Large intestine (tissue), 3 donors: ENCODE measurements around the gene PLXDC2. TPM values are rescaled to one million over a fixed set of nuclear protein-coding genes. Genes with fewer than 3 reads are reported as not detected.

Source experiments
- DNase-seq, 2 donors: peaks; one replicate each; pipeline versions ENCODE4 v3.0.0 to v3.0.0-alpha.2; 2013
- H3K27ac ChIP-seq: one replicate; pipeline ENCODE4 v1.5.1; 2013; ENCODE audit warnings: low read length
- H3K27me3 ChIP-seq: 2 replicates; pipeline ENCODE4 v1.6.1; 2013; ENCODE audit warnings: low read length; ENCODE audit not compliant: control insufficient read depth, insufficient read depth
- H3K36me3 ChIP-seq: 2 replicates; pipeline ENCODE4 v1.6.1; 2013; ENCODE audit warnings: low read length; ENCODE audit not compliant: control insufficient read depth, insufficient read depth
- H3K4me1 ChIP-seq: one replicate; pipeline ENCODE4 v1.6.1; 2013; ENCODE audit warnings: low read length; ENCODE audit not compliant: control insufficient read depth, insufficient read depth
- H3K4me3 ChIP-seq: one replicate; pipeline ENCODE4 v1.5.1; 2013; ENCODE audit warnings: low read length
- H3K9me3 ChIP-seq: one replicate; pipeline ENCODE4 v1.6.1; 2013; ENCODE audit warnings: mild to moderate bottlenecking, low read depth, low read length, moderate library complexity; ENCODE audit not compliant: control insufficient read depth
- WGBS: methylation state at CpG from one replicate; pipeline ENCODE4 v1.1.5; 2013; ENCODE audit warnings: low lambda C conversion rate; ENCODE audit not compliant: insufficient coverage; 5-methylcytosine and 5-hydroxymethylcytosine counted together
- polyA plus RNA-seq: library from polyadenylated mRNA; unstranded; fragments of 120-200 nt; gene quantifications from one replicate; pipeline ENCODE4 v1.2.1, GENCODE V29; 2013

Gene PLXDC2
- polyA plus RNA-seq, 1 donor = 19.0 TPM

GRCh38 chr10:19785366-19785765 is 30.9 kb upstream of the PLXDC2 start:
- DNase-seq = no peak
- H3K27ac ChIP-seq = no peak overlapping the region
- no peaks in the 10 kb centered on the region for H3K36me3 ChIP-seq
- WGBS = no CpG with 5 or more reads among the region's 3 CpGs
- H3K4me3 ChIP-seq = no peak overlapping the region
- no peaks in the 10 kb centered on the region for H3K9me3 ChIP-seq
- no peaks in the 10 kb centered on the region for H3K27me3 ChIP-seq
- no peaks in the 10 kb centered on the region for H3K4me1 ChIP-seq

DNA sequence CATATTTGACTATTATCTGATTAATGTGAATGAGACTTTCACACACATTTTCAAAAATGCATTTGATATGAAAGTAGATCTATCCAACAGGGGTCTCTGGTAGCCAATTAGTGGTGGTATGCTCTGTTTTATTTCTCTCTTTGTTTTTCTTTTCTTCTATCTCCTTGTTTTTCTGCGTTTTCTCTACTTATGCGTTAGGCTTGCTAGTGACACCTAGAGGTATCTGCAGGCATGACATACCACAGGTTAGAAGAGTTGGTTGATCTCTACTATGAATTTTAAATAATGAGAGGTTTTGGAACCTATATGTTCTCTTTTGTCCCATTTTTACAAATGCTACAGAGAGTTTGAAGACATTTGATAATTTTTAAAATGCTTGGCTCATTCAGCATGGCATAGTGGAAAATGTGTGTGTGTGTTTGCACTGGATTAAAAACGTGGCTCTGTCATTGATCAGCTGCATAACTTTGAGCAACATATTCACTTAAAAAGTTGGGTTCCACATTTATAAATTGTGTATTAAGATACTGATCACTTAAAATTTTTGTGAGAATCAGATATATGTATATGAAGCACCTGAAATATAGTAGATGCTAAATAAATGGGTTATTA is 28.1 kb upstream of the PLXDC2 start:
- no peaks in the 10 kb centered on the region for H3K27me3 ChIP-seq
- no peaks in the 10 kb centered on the region for H3K9me3 ChIP-seq
- no peaks in the 10 kb centered on the region for H3K4me1 ChIP-seq
- H3K4me3 ChIP-seq = no peak overlapping the region
- H3K27ac ChIP-seq = no peak overlapping the region
- no peaks in the 10 kb centered on the region for H3K36me3 ChIP-seq
- no CpG with 5 or more reads among the region's 3 CpGs for WGBS
- peak; percentile 8 to 33 for DNase-seq

DNA sequence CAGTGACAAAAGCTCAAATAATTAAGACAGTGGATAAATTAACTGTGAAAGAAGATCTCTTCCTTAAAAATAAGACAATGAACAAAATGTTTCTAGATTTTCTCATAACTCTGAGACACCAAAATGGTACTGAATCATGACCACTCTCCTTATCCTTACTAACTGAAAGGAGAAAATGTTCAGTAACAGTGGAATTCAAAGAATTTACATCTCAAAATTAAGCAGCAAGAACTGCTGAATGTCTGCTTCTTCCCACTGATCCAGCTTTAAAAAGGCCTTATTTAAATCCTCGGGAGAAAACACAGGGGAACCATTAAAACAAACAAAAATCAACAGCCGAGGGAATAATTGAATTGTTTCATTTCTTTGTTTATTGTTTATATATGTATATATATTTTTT is 27.3 kb upstream of the PLXDC2 start:
- no peak for DNase-seq
- H3K27ac ChIP-seq = no peak overlapping the region
- H3K9me3 ChIP-seq = no peaks in the 10 kb centered on the region
- H3K36me3 ChIP-seq = no peaks in the 10 kb centered on the region
- no CpG with 5 or more reads among the region's 2 CpGs for WGBS
- no peak overlapping the region for H3K4me3 ChIP-seq
- no peaks in the 10 kb centered on the region for H3K27me3 ChIP-seq
- H3K4me1 ChIP-seq = no peaks in the 10 kb centered on the region

GRCh38 chr10:19789607-19790006 is 26.6 kb upstream of the PLXDC2 start:
- H3K36me3 ChIP-seq = no peaks in the 10 kb centered on the region
- no peaks in the 10 kb centered on the region for H3K9me3 ChIP-seq
- 96% methylated on average over 4 of the region's 5 CpGs for WGBS
- H3K27ac ChIP-seq = no peak overlapping the region
- DNase-seq = no peak
- H3K4me3 ChIP-seq = no peak overlapping the region
- no peaks in the 10 kb centered on the region for H3K4me1 ChIP-seq
- H3K27me3 ChIP-seq = no peaks in the 10 kb centered on the region

GRCh38 chr10:19791032-19791431 is 25.2 kb upstream of the PLXDC2 start:
- WGBS = no CpG with 5 or more reads among the region's 2 CpGs
- H3K4me3 ChIP-seq = no peak overlapping the region
- peaks cover 2% of the 10 kb centered on the region for H3K9me3 ChIP-seq
- no peaks in the 10 kb centered on the region for H3K36me3 ChIP-seq
- DNase-seq = no peak
- H3K27ac ChIP-seq = no peak overlapping the region
- no peaks in the 10 kb centered on the region for H3K27me3 ChIP-seq
- no peaks in the 10 kb centered on the region for H3K4me1 ChIP-seq

GRCh38 chr10:19795684-19796083 is 20.5 kb upstream of the PLXDC2 start:
- H3K9me3 ChIP-seq = peaks cover 3% of the 10 kb centered on the region
- H3K27me3 ChIP-seq = no peaks in the 10 kb centered on the region
- no peak overlapping the region for H3K4me3 ChIP-seq
- H3K27ac ChIP-seq = no peak overlapping the region
- H3K4me1 ChIP-seq = no peaks in the 10 kb centered on the region
- no CpG with 5 or more reads among the region's 5 CpGs for WGBS
- no peaks in the 10 kb centered on the region for H3K36me3 ChIP-seq
- no peak for DNase-seq

DNA sequence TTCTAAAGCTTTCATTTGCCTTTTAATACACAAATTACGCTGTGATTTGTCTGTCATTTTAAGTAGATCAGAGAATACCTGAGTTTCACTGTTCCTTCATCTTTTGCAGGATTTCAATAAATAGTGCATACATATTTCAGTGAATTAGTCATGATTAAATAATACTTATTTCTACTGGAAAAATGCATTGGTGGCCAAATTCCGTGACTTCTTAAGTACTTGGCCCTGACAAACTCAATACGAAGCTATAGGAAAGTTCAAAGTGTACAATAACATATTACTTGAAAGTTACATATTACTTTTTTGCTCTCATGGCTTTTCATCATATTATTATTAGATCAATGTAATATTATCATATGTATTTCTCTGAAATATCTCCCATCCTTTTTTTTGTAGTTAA is 16.1 kb upstream of the PLXDC2 start:
- no peak overlapping the region for H3K27ac ChIP-seq
- H3K36me3 ChIP-seq = peaks cover 7% of the 10 kb centered on the region
- WGBS = 100% methylated on average over 2 of the region's 3 CpGs
- H3K4me1 ChIP-seq = no peaks in the 10 kb centered on the region
- no peak for DNase-seq
- peaks cover 3% of the 10 kb centered on the region for H3K9me3 ChIP-seq
- H3K27me3 ChIP-seq = no peaks in the 10 kb centered on the region
- H3K4me3 ChIP-seq = no peak overlapping the region

- no peaks in the 10 kb centered on the region for H3K9me3 ChIP-seq
- no peak overlapping the region for H3K4me3 ChIP-seq
- no peak for DNase-seq
- H3K27ac ChIP-seq = no peak overlapping the region
- H3K36me3 ChIP-seq = peaks cover 7% of the 10 kb centered on the region
- no peaks in the 10 kb centered on the region for H3K27me3 ChIP-seq
- no peaks in the 10 kb centered on the region for H3K4me1 ChIP-seq
- no CpG with 5 or more reads among the region's 4 CpGs for WGBS
These were observed 14.9 kb upstream of the PLXDC2 start for GRCh38 chr10:19801369-19801768.

DNA sequence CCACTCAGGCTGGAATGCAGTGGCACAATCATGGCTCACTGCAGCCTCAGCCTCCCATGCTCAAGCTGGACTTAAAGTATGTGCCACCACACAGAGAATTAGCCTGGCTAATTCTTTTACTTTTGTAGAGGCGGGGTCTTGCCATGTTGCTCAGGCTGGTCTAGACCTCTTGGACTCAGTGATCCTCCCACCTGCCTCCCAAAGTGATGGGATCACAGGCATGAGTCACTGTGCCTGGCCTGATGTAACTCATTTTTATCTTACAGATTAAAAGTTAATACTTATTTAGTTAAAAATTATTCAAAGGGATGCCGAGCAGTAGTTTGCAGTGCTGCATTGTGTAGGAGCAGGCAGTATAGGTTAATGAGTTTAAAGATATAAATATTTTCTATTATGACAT is 12.6 kb upstream of the PLXDC2 start:
- WGBS = no CpG with 5 or more reads among the region's 2 CpGs

DNA sequence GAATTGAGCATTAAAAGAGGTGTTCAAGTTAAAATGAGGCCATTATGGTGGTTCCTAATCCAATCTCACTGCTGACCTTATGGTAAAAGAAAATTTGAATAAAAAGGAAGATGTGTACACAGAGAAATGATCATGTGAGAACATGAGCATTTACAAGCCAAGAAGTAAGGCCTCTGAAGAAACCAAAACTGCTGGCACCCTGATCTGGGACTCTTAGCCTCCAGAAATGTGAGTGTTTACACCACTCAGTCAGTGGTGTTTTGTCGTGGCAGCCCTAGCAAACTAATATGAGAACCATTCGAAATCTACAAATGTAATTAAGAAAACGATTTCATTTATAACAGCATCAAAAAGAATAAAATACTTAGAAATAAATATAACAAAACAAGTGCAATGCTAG is 6.8 kb upstream of the PLXDC2 start:
- no peak overlapping the region for H3K27ac ChIP-seq
- H3K4me1 ChIP-seq = no peaks in the 10 kb centered on the region
- no peaks in the 10 kb centered on the region for H3K9me3 ChIP-seq
- peaks cover 5% of the 10 kb centered on the region for H3K36me3 ChIP-seq
- H3K4me3 ChIP-seq = no peak overlapping the region
- DNase-seq = no peak
- H3K27me3 ChIP-seq = no peaks in the 10 kb centered on the region
- 83% methylated on average over 1 of the region's 3 CpGs for WGBS

More for the DNA sequence above, 12.6 kb upstream of the PLXDC2 start:
- H3K27ac ChIP-seq = no peak overlapping the region
- H3K4me1 ChIP-seq = no peaks in the 10 kb centered on the region
- H3K36me3 ChIP-seq = peaks cover 7% of the 10 kb centered on the region
- no peak for DNase-seq
- no peak overlapping the region for H3K4me3 ChIP-seq
- H3K9me3 ChIP-seq = no peaks in the 10 kb centered on the region
- no peaks in the 10 kb centered on the region for H3K27me3 ChIP-seq

DNA sequence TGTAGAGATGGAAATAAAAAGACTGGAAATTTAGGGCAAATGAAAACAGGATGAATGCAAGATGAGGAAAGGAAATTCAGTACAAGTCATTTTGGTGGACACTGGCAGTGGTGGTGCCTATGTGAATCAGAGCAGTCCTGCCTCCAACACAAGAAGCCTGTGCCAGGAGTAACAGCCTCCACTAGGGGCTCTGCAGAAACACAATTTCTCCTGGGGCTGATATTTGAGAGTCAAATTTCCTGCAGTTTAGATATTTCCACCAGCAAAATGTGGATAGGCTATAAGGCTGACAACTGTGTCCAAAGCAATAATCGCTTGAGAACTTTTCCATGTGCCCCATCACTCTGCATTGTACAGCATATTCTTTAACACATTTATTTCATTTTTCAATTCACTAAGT is 4.7 kb upstream of the PLXDC2 start:
- Histone ChIP-seq H3K4me3 (no peak overlapping the region), H3K9me3 (no peaks in the 10 kb centered on the region), H3K27ac (no peak overlapping the region), H3K27me3 (no peaks in the 10 kb centered on the region), H3K36me3 (no peaks in the 10 kb centered on the region), H3K4me1 (peaks cover 3% of the 10 kb centered on the region)
- DNase-seq = no peak
- 100% methylated on average over 1 of the region's 1 CpG for WGBS
